ENCODE results near the gene SLC9A8. TPM values are rescaled to one million over a fixed set of nuclear protein-coding genes. Genes with fewer than 3 reads are reported as not detected.

The SLC9A8 gene
- total and polyA plus RNA-seq, 2 of the 8 experiments (the other 6 are each of a cell fraction or from before 2014, with no cell fraction given): 3.2 to 6.2 TPM

DNA sequence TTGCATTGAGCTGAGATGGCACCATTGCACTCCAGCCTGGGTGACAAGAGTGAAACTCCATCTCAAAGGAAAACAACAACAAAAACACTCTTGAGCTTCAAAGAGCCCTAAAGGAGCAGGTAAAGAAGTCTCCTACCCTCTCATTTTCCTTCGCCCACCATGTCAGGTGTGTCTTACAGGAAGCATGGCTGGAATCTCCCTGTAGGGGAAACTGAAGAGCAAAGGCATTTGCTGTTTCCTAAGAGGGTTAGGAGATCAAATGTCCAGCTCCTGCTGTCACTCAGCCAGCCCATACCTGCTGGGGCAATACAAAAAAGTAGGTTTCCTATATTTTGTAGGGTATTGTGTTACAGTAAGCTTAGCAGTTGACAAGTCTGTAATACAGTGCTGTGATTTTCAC lies 59.4 kb downstream of the SLC9A8 start:
- no peak overlapping the region for H2BK20ac ChIP-seq (ENCODE audit: low read length)
- no peak overlapping the region for H3K18ac ChIP-seq (ENCODE audit: extremely low read depth, low read length)
- H2AFZ ChIP-seq (ENCODE audit: low read length): no peak overlapping the region
- H3K36me3 ChIP-seq (ENCODE audit: control insufficient read depth in 2 of 4, insufficient read depth in 4 of 4, low read length in 3 of 4): 0 out of 8 replicates have a peak, but pooled peaks cover 0 to 2% (median 0%) of the 10 kb centered on the region in 4 experiments
- no peaks in the 10 kb centered on the region for H3K4me1 ChIP-seq (replicated peaks in 1 of 4; ENCODE audit: control insufficient read depth in 3 of 4, insufficient read depth in 4 of 4, low read length in 3 of 4)
- TF ChIP-seq BACH1 (IDR thresholded peaks at IDR 0.05; ENCODE audit: low read length) (no peak), BRCA1 (IDR thresholded peaks at IDR 0.05; ENCODE audit: low read depth, low read length) (no peak), SIN3A (conservative IDR thresholded peaks at IDR 0.05 in 1 of 2, IDR thresholded peaks at IDR 0.05 in 1 of 2; ENCODE audit: low read depth in 1 of 2, low read length in 2 of 2) (no peak), HDAC6 (IDR thresholded peaks at IDR 0.05; ENCODE audit: low read depth, low read length) (no peak), TAF1 (IDR thresholded peaks at IDR 0.05; ENCODE audit: low read depth, low read length) (no peak), SRF (IDR thresholded peaks at IDR 0.05; ENCODE audit: low read depth, low read length) (no peak), SUZ12 (IDR thresholded peaks at IDR 0.05; ENCODE audit: low read length) (no peak), RBBP5 (IDR thresholded peaks at IDR 0.05; ENCODE audit: borderline replicate concordance, low read depth, low read length) (no peak), RFX5 (IDR thresholded peaks at IDR 0.05; ENCODE audit: borderline replicate concordance, low read depth, low read length) (no peak), SP1 (IDR thresholded peaks at IDR 0.05; ENCODE audit: low read depth, low read length) (no peak), SIRT6 (IDR thresholded peaks at IDR 0.05; ENCODE audit: low read length) (no peak), CREB1 (IDR thresholded peaks at IDR 0.05) (no peak), MAFK (IDR thresholded peaks at IDR 0.05; ENCODE audit: low read depth, low read length) (no peak)
- TF ChIP-seq, protein P1, sequence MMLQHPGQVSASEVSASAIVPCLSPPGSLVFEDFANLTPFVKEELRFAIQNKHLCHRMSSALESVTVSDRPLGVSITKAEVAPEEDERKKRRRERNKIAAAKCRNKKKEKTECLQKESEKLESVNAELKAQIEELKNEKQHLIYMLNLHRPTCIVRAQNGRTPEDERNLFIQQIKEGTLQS (IDR thresholded peaks at IDR 0.05; ENCODE audit: insufficient read depth, low read depth, low read length): no peak
- H3K4ac ChIP-seq (replicated peaks; ENCODE audit: insufficient read length, low read depth, low read length): no peak overlapping the region
- no peak overlapping the region for H4K5ac ChIP-seq (ENCODE audit: insufficient read length, low read depth, low read length)
- H3K4me2 ChIP-seq (ENCODE audit: insufficient read depth in 1 of 2, low read depth in 2 of 2, low read length in 2 of 2): no peak overlapping the region
- no peak overlapping the region for H3K4me3 ChIP-seq (ENCODE audit: extremely low read depth in 1 of 4, insufficient read depth in 2 of 4, low read depth in 3 of 4, low read length in 4 of 4)
- H3K56ac ChIP-seq (replicated peaks; ENCODE audit: insufficient read length, low read depth, low read length): no peak overlapping the region
- ChIA-PET POLR2A (ENCODE audit: partially characterized antibody) (interaction anchor here (0.6 to 2.4 kb wide), 3 partner anchors 10 to 45 kb away, joined by 3 to 5 read pairs (median 4); no protein-coding TSS in a partner anchor), CTCF (ENCODE audit: partially characterized antibody) (interaction anchor here (0.7 to 3.6 kb wide), 10 partner anchors 12 to 331 kb away, joined by 3 to 21 read pairs (median 3); no protein-coding TSS in a partner anchor)
- no peak overlapping the region for H4K8ac ChIP-seq (ENCODE audit: extremely low read depth, insufficient read depth, low read length)
- H2BK5ac ChIP-seq (ENCODE audit: low read depth, low read length): no peak overlapping the region
- peaks cover 0 to 2% (median 0%) of the 10 kb centered on the region in 4 experiments; a peak in 1 of 7 replicates for H3K27me3 ChIP-seq (replicated peaks in 1 of 4; ENCODE audit: control insufficient read depth in 3 of 4, extremely low read depth in 1 of 4, insufficient read depth in 3 of 4, low read length in 3 of 4)
- H4K20me1 ChIP-seq (replicated peaks in 1 of 2; ENCODE audit: control insufficient read depth in 1 of 2, insufficient read depth in 2 of 2, low read length in 2 of 2): peaks cover 0 to 3% of the 10 kb centered on the region in 2 experiments
- DNase-seq (ENCODE audit: low read depth in 1 of 2, low spot score in 2 of 2) (no peak), FAIRE-seq (no peak)
- no peak overlapping the region for H3K23ac ChIP-seq (ENCODE audit: insufficient read length)
- no peaks in the 10 kb centered on the region for H3K9me3 ChIP-seq (ENCODE audit: insufficient read depth in 2 of 2, low read depth in 1 of 2, low read length in 1 of 2)
- H3K79me2 ChIP-seq (ENCODE audit: control insufficient read depth in 1 of 2, insufficient read depth in 2 of 2, low read length in 2 of 2): no peaks in the 10 kb centered on the region
- H3K14ac ChIP-seq (ENCODE audit: insufficient read length): no peak overlapping the region
- no peak overlapping the region for H2BK15ac ChIP-seq (ENCODE audit: low read length)
- H3K23me2 ChIP-seq (ENCODE audit: low read depth, low read length): no peaks in the 10 kb centered on the region
- WGBS, 2 experiments (ENCODE audit: extremely low coverage in 1 of 2, insufficient coverage in 1 of 2, insufficient read length in 1 of 2, insufficient replicate concordance in 2 of 2, low coverage in 1 of 2, low lambda C conversion rate in 2 of 2, missing lambda C conversion rate in 1 of 2): 83% methylated on average over 1 of the region's 1 CpG; no CpG with 5 or more reads in 1 of the 2 experiments
- no peaks in the 10 kb centered on the region for H3K79me1 ChIP-seq (ENCODE audit: low read depth, low read length)
- H4K91ac ChIP-seq (replicated peaks; ENCODE audit: insufficient read length, low read length): no peak overlapping the region
- no peak overlapping the region for H2AK5ac ChIP-seq (ENCODE audit: low read depth, low read length)
- H2BK12ac ChIP-seq (ENCODE audit: low read depth, low read length): no peak overlapping the region
- H3K27ac ChIP-seq (ENCODE audit: low read depth, low read length): no peak overlapping the region
- no peak overlapping the region for H3K9ac ChIP-seq (replicated peaks in 1 of 4; ENCODE audit: extremely low read depth in 1 of 4, low read depth in 3 of 4, low read length in 3 of 4)
- H2BK120ac ChIP-seq (replicated peaks; ENCODE audit: low read depth, low read length): no peak overlapping the region

Measured in H1 (cell line).